HS-5 (cell line): ENCODE measurements around the gene PDE3B.

Source experiments
- DNase-seq: peaks from one replicate; pipeline ENCODE4 v3.0.0-alpha.2; 2012; ENCODE audit warnings: low read depth

PDE3B gene

GRCh38 chr11:14886513-14886912 lies 242.9 kb downstream of the PDE3B start:
- no peak for DNase-seq

GRCh38 chr11:14891143-14892035 lies 247.8 kb downstream of the PDE3B start:
- peak; percentile 68 for DNase-seq

- peak; percentile 91 for DNase-seq
Measured at GRCh38 chr11:14892036-14892556, 248.5 kb downstream of the PDE3B start, which contains the start of gene CYP2R1. Gene CYP2R1, minus strand, starts transcription at chr11:14892231. Its CDS starts 26 bp downstream, at chr11:14892205.

- no peak for DNase-seq
Measured at GRCh38 chr11:14892577-14892976, 249.0 kb downstream of the PDE3B start.

- DNase-seq, result no peak
Measured at GRCh38 chr11:14894657-14895598, 251.3 kb downstream of the PDE3B start.

GRCh38 chr11:14898355-14898754 lies 254.8 kb downstream of the PDE3B start:
- no peak for DNase-seq

GRCh38 chr11:14898906-14899305 lies 255.3 kb downstream of the PDE3B start:
- no peak for DNase-seq

- no peak for DNase-seq
Measured at GRCh38 chr11:14902650-14903350, 259.2 kb downstream of the PDE3B start.

GRCh38 chr11:14904745-14905103 lies 261.1 kb downstream of the PDE3B start:
- DNase-seq, result no peak

- no peak for DNase-seq
Measured at GRCh38 chr11:14905104-14906033, 261.8 kb downstream of the PDE3B start.

- no peak for DNase-seq
Measured at GRCh38 chr11:14906578-14906977, 263.0 kb downstream of the PDE3B start.

- DNase-seq, result no peak
Measured at GRCh38 chr11:14906993-14907392, 263.4 kb downstream of the PDE3B start.

- no peak for DNase-seq
Measured at GRCh38 chr11:14907411-14908213, 264.0 kb downstream of the PDE3B start.

- DNase-seq, result no peak
Measured at GRCh38 chr11:14908214-14908880, 264.7 kb downstream of the PDE3B start.

GRCh38 chr11:14914536-14914935 lies 270.9 kb downstream of the PDE3B start:
- DNase-seq, result no peak

- no peak for DNase-seq
Measured at GRCh38 chr11:14916403-14916802, 272.8 kb downstream of the PDE3B start.
